Stimulated activated CD4-positive, alpha-beta T cell treated with anti-CD3 and anti-CD28 coated beads, Interleukin-1b, Interleukin-23, amount 100 ng/mL, for 1 hour (primary cell): ENCODE results near the gene MTFR2.
A peak's percentile ranks its signal among the peaks of the same experiment; 100 is the strongest.
"Not testable (repeated sequence)": the region's sequence is repeated elsewhere in the genome, so short reads cannot be mapped to it uniquely, and the experiment has no call there.

Experiments used
- DNase-seq, 2 donors: peaks; one replicate each; pipeline ENCODE4 v3.0.0-alpha.2; 2020; ENCODE audit warnings: low read depth in 2 of 2

The MTFR2 gene

GRCh38 chr6:136235233-136235564 lies 14.9 kb downstream of the MTFR2 start:
- DNase-seq: no peak

- no peak for DNase-seq
Measured at GRCh38 chr6:136232701-136233100, 17.4 kb downstream of the MTFR2 start.

- no peak for DNase-seq
Measured at GRCh38 chr6:136230219-136230853, 19.8 kb downstream of the MTFR2 start.

- no peak for DNase-seq
Measured at GRCh38 chr6:136228814-136229213, 21.3 kb downstream of the MTFR2 start.

GRCh38 chr6:136226674-136227377 lies 23.3 kb downstream of the MTFR2 start:
- DNase-seq: no peak

- DNase-seq: peak; percentile 13 to 21
Measured at GRCh38 chr6:136226027-136226673, 24.0 kb downstream of the MTFR2 start.

GRCh38 chr6:136225496-136225895 lies 24.6 kb downstream of the MTFR2 start:
- no peak for DNase-seq

GRCh38 chr6:136224974-136225373 lies 25.1 kb downstream of the MTFR2 start:
- DNase-seq: not testable (repeated sequence)

- no peak for DNase-seq
Measured at GRCh38 chr6:136216503-136217401, 33.4 kb downstream of the MTFR2 start.

GRCh38 chr6:136213853-136214252 lies 36.3 kb downstream of the MTFR2 start:
- no peak for DNase-seq

GRCh38 chr6:136213012-136213539 lies 37.0 kb downstream of the MTFR2 start:
- no peak for DNase-seq

- no peak for DNase-seq
Measured at GRCh38 chr6:136212608-136213007, 37.5 kb downstream of the MTFR2 start.

GRCh38 chr6:136210398-136211165 lies 39.5 kb downstream of the MTFR2 start:
- DNase-seq: no peak

GRCh38 chr6:136209496-136209895 lies 40.6 kb downstream of the MTFR2 start:
- DNase-seq: no peak

- no peak for DNase-seq
Measured at GRCh38 chr6:136208783-136209182, 41.3 kb downstream of the MTFR2 start.

GRCh38 chr6:136201732-136202131 lies 48.4 kb downstream of the MTFR2 start:
- no peak for DNase-seq

- no peak for DNase-seq
Measured at GRCh38 chr6:136192902-136193301, 57.2 kb downstream of the MTFR2 start.

GRCh38 chr6:136191606-136192312 lies 58.4 kb downstream of the MTFR2 start:
- no peak for DNase-seq

- DNase-seq: no peak
Measured at GRCh38 chr6:136189104-136189503, 61.0 kb downstream of the MTFR2 start.

GRCh38 chr6:136188486-136188885 lies 61.6 kb downstream of the MTFR2 start:
- DNase-seq: no peak
